KOPT-K1 (cell line): Measurements from ENCODE around the gene ASCL5.

Source experiments
- H3K27ac ChIP-seq: fragments of 200-600 bp; sonication (generic); 2 replicates; pipeline ENCODE4 v1.5.1; 2016; ENCODE audit warnings: antibody characterized with exemption, mild to moderate bottlenecking, low read depth, low read length; ENCODE audit not compliant: poor library complexity, severe bottlenecking
- H3K36me3 ChIP-seq: fragments of 200-600 bp; sonication (generic); 2 replicates; pipeline ENCODE4 v1.5.1; 2017; ENCODE audit warnings: antibody characterized with exemption, mild to moderate bottlenecking, low read length, moderate library complexity; ENCODE audit not compliant: insufficient read depth
- H3K9me3 ChIP-seq: fragments of 200-600 bp; sonication (generic); 2 replicates; pipeline ENCODE4 v1.5.1; 2017; ENCODE audit warnings: antibody characterized with exemption, low read length, mild to moderate bottlenecking; ENCODE audit not compliant: insufficient read depth, poor library complexity, severe bottlenecking

ASCL5 gene

DNA sequence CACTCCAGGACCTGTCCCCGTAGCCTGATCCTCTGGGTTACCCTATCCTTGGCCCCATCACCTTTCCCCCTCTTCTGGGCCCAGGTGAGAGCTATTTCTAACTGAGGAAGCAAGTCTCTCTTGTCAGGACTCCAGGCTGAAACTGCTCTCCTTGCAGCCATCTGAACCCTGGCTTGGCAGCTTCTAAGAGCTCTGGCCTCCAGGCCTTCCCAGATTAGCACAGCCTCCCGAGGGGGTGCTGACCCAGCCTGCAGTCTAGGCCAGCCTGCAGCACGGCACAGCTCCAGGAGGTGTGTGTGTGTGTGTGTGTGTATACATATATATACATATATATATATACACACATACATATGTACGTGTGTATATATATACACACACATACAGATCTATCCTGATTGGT lies 32.2 kb downstream of the ASCL5 start:
- no peaks in the 10 kb centered on the region for H3K9me3 ChIP-seq
- H3K27ac ChIP-seq = no peak overlapping the region
- H3K36me3 ChIP-seq = no peaks in the 10 kb centered on the region

DNA sequence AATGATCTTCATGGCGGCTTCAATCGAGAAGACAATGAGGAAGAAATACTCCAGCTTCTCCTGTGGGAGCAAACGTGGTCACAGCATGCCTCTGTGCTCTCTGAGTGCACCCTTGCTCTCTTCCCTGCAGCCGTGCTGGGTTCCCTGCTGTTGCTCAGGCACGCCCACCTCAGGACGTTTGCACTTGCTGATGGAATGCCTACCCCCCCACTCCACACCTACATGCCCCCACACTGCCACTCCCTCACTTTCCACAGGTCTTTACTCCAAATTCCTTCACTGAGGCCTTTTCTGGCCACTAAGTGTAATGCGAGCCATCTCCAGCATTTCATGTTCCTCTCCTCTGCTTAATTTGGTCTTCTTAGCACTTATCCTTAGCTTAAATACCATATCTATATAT lies 33.0 kb downstream of the ASCL5 start:
- H3K9me3 ChIP-seq = no peaks in the 10 kb centered on the region
- H3K36me3 ChIP-seq = no peaks in the 10 kb centered on the region
- no peak overlapping the region for H3K27ac ChIP-seq

DNA sequence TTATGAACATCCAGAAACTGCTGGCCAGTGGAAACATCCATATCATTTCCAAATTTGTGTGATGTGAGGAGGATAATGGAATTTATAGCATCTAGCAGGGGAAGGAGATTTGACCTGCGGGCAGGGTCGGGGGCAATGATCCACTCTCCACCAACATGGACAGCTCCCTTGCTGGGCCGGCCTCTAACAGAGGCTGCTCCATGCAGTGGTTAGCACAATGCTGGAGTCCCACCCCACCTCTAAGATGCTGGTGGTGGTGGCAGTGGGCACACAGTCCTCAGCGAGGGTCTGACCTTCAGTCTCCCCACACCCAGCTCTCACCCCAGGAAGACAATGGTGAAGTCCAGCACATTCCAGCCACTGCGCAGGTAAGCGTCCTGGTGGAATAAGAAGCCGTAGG lies 33.4 kb downstream of the ASCL5 start:
- Histone ChIP-seq H3K9me3 (no peaks in the 10 kb centered on the region), H3K27ac (no peak overlapping the region), H3K36me3 (no peaks in the 10 kb centered on the region)

DNA sequence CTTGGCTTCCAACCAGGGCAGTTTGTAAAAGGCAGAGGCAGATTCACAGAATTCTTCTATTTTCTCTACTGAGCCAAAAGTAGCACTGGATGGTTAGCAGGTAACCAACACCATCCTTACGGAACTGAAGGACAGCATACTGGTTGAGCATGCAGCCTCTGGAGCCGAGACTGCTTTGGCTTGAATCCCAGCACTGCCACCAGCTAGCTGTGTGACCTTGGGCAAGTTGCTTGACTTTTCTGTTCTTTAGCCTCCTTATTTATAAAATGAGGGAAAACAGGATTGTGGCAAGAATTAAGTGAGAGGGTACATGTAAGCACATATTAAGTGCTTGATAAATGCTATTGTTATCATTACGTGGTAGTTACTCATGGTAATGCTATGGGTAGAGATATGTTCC lies 34.2 kb downstream of the ASCL5 start:
- H3K27ac ChIP-seq = no peak overlapping the region
- no peaks in the 10 kb centered on the region for H3K9me3 ChIP-seq
- no peaks in the 10 kb centered on the region for H3K36me3 ChIP-seq

DNA sequence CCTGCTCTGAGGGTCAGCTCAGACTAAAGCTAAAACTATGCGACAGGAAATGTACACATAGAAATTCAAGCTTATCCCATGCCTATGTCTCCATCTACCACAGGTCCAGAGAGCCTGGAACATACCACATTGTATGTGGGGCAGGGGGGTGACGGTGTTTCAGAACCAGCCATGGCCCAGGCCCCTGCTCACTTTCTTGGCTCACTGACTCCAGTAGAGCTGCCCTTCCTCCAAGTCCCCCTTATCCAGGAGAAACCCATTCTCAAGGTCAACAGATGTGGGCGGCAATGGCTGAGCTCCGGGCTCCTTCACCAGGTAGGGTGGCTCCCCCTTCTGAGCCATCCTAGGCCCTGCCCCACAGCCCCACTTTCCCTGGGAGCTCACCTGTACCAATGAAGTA lies 35.7 kb downstream of the ASCL5 start:
- Histone ChIP-seq H3K9me3 (no peaks in the 10 kb centered on the region), H3K27ac (no peak overlapping the region), H3K36me3 (no peaks in the 10 kb centered on the region)

DNA sequence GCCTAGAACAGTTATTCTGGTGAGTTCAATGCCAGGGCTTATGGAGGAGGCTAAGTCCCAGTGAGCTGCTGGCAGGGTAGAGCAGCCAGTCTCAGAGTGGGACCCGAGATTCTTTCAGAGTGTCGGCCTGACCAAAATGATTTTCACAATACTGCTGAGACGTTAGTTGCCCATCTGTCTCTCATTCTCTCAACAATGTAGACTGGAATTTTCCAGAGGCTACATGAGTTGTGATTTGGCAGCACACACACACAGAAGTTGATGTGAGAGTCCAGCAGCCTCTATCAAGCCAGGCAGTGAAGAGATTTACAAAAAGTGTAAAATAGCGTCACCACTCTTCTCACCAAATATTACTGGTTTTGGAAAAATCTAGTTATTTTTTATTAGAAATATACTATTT lies 36.4 kb downstream of the ASCL5 start:
- Histone ChIP-seq H3K36me3 (no peaks in the 10 kb centered on the region), H3K9me3 (no peaks in the 10 kb centered on the region), H3K27ac (no peak overlapping the region)

DNA sequence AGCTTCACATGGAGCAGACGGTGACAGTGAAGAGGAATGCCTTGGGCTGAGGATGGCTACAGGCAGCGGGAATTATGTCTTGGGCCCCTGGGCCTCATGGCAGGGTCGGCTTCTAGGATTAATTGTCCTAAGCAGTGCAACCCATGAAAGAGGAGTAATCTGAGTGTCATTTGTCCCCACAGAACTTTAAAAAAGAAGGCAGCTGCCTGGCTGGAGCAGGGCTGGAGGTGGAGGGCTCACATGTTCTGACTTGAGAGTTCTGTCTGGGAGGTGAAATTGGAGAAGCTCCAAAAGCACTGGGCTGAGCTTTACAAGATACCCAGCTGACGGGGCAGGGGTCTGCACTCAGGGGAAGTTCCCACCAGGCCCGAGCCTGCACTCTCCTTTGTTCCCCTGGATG lies 37.4 kb downstream of the ASCL5 start:
- no peaks in the 10 kb centered on the region for H3K9me3 ChIP-seq
- no peaks in the 10 kb centered on the region for H3K36me3 ChIP-seq
- H3K27ac ChIP-seq = no peak overlapping the region

DNA sequence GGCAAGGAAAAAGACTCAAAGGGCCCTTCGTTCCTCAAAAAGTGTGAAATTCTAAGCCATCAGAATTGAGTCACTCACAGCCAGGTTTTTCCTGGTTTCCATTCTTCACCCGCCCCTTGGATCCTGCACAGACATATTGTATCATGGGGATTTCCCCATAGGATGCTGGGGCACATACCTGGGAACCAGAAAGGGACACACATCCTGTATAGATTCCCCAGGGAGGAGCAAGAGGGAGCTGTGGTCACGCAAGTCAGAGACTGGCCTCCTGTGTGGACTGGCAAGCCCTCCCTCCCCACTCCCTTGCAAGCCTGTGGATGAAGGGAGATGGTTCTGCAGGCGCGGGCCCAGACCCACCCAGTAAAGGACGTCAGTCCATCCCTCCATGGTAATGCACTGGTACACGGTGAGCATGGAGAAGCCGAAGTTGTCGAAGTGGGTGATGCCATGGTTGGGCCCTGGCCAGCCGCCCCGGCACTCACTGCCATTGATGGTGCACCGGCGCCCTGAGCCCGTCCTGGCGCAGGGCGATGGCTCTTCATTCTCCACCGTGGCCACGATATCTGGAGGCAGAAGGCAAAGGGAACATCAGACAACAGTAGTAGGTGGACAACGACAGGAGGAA lies 38.0 kb downstream of the ASCL5 start:
- no peak overlapping the region for H3K27ac ChIP-seq
- H3K9me3 ChIP-seq = no peaks in the 10 kb centered on the region
- H3K36me3 ChIP-seq = no peaks in the 10 kb centered on the region

DNA sequence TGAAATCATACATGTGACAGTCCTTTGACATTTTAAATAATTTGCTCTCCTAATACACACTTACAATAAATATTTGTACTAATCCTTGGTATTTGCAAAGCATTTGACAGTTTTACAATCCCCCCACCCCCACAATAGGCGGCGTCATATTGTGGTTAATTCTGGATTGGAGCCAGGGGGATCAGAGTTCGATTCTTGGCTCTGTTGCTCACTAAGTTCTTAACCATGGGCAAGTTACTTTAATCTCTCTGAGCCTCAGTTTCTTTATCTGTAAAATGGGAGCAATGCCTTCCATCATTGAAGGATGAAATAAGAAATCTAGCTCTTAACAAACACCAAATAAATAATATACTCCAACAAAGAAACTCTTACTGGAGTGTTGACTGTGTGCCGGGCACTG lies 38.6 kb downstream of the ASCL5 start:
- Histone ChIP-seq H3K36me3 (no peaks in the 10 kb centered on the region), H3K9me3 (no peaks in the 10 kb centered on the region), H3K27ac (no peak overlapping the region)

DNA sequence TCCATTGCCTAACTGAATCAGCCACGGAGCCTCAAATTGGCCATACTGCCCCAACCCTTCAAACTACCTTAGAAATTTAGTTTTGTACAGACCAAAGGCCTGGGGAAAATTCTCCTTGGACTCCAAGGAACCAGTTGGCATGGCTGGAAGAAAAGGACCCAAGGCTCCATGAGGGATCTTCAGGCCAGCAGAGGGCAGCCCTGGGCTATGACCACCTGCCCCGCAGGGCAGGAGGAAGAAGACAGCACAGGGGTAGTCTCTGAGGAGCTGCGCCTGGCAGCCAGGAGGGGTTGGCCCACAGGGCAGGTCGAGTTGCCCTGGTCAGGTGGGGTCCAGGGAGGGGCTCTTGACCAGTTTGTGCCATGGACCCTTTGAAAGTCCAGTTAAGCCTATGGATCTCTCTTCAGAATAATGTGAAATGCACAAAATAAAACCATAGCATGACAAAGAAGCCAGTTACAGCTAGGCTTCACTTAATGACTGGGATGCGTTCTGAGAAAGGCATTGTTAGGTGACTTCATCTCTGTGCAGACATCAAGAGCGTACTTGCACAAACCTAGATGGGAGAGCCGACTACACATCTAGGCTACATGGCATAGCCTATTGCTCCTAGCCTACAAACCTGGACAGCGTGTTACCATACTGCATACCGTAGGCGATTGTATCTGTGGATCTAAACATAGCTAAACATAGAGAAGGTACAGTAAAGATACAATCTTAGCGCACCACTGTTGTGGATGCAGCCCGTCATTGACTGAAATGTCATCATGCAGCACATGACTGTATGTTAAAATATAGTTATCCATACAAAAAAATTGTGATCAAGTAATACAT lies 40.9 kb downstream of the ASCL5 start:
- Histone ChIP-seq H3K9me3 (no peaks in the 10 kb centered on the region), H3K27ac (no peak overlapping the region), H3K36me3 (no peaks in the 10 kb centered on the region)

DNA sequence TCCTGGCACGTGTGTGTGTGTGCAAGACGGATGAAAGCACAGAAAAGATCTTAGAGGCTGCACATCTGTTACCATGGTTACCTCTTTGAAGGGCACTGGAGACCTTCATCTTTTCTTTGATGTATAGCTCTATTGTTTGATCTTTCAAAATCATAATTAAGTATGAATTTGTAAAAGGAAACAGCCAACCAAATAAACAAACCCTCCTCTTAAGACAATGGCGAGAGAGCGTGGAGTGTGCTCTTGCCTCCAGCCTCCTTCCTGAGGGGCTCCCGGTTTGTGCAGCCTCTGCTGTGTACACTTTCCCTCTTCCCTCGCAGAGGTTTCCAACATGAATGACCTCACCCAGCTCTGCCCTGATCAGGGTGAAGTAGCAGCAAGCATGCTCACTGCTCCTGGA lies 42.7 kb downstream of the ASCL5 start:
- no peaks in the 10 kb centered on the region for H3K9me3 ChIP-seq
- no peaks in the 10 kb centered on the region for H3K36me3 ChIP-seq
- H3K27ac ChIP-seq = no peak overlapping the region

DNA sequence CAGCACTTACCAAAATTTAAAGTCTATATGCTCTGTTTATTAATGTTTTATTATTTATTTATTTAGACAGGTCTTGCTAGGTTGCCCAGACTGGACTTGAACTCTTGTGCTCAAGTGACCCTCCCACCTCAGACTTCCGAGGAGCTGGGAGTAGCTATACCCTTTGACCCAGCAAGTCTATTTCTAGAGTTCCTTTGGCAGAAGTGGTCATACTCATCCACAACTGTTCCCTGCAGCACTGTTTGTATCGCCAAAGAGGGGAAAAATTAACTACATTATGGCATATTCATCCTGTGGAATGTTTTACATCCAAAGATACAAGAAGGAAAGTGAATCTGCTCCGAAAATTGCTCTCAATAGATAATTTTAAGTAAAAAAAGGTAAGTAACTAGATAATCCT lies 43.2 kb downstream of the ASCL5 start:
- H3K27ac ChIP-seq = no peak overlapping the region

DNA sequence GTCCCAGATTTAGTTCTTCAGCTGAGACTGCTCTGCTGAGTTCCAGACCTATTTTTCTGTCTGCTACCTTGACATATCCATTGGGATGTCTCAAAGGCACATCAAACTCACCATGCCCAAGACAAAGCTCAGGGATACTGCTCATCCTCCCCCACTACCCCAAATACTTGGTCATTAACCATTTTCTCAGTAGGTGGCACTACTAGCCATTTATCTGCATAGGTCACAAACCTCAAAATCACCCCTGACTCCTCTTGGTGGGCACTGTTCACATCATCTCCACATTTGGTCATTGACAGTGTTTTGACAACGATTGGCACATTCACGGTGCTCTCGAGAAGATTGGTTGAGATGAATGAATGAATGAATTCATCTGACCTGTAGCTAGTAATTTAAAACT lies 46.8 kb downstream of the ASCL5 start:
- Histone ChIP-seq H3K27ac (no peak overlapping the region), H3K9me3 (no peaks in the 10 kb centered on the region), H3K36me3 (no peaks in the 10 kb centered on the region)

More for the DNA sequence above, 43.2 kb downstream of the ASCL5 start:
- no peaks in the 10 kb centered on the region for H3K9me3 ChIP-seq
- no peaks in the 10 kb centered on the region for H3K36me3 ChIP-seq

DNA sequence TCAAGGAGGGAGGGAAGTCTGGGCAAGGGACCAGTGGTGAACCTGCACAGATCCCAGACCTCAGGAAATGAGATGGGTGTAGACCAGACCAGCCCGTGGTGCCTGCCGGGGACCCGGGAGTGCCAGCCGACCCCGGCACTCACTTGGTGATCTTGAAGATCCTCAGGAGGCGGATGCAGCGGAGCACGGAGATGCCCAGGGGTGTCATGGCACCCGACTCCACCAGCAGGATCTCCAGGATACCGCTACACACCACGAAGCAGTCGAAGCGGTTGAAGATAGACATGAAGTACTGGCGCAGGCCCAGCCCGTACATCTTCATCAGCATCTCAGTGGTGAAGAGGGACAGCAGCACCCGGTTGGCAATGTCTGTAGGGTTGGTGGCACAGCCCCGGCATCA lies 49.2 kb downstream of the ASCL5 start:
- Histone ChIP-seq H3K36me3 (no peaks in the 10 kb centered on the region), H3K27ac (no peak overlapping the region)

DNA sequence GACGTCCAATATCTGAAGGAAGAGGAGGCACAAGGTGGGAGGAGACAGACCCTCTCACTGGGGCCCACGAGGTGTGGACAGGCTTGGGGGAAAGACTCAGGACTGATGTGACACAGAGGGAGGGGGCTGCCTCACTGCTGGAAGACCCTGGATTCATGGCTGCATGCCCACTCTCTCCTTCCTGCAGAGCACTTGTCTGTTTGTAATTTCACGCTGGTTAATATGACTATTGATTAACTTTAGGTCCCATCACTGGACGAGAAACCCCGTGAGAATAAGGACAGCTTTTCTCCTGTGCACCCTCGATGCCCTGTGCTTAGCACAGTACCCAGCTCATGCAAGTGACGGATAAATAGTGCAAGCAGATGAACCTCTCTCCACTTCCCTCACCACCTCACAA lies 49.9 kb downstream of the ASCL5 start:
- no peak overlapping the region for H3K27ac ChIP-seq
- no peaks in the 10 kb centered on the region for H3K36me3 ChIP-seq
- H3K9me3 ChIP-seq = no peaks in the 10 kb centered on the region

More for the DNA sequence above, 49.2 kb downstream of the ASCL5 start:
- H3K9me3 ChIP-seq = no peaks in the 10 kb centered on the region

DNA sequence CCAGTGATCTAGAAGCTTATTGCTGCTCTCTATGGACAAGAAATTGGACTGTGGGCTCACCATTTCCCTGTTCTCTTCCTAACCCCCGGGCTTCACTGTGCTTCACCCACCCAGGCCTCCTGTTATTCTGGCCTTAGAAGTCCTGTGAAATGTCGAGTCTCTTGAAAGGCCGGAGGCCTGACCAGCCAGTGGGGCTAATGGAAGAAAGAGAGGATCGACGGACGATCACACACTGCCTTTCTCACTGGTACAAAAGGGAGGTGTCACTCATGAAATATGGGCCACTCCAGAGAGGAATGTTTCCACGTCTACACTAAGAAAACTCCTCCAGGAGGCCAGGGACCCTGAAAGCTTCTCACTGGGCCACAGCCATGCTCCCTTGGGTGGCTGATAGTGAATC lies 50.9 kb downstream of the ASCL5 start:
- Histone ChIP-seq H3K36me3 (no peaks in the 10 kb centered on the region), H3K9me3 (no peaks in the 10 kb centered on the region), H3K27ac (no peak overlapping the region)
